ENCODE results near the gene ITFG2. TPM values are rescaled to one million over a fixed set of nuclear protein-coding genes. Genes with fewer than 3 reads are reported as not detected.

Gene ITFG2
- polyA plus RNA-seq, 1 donor (not counting 4 experiments of a cell fraction or from before 2014, with no cell fraction given): 13.0 TPM

- H3K9me1 ChIP-seq (ENCODE audit: control insufficient read depth, extremely low read depth, insufficient read depth, low read length): no peaks in the 10 kb centered on the region
- FAIRE-seq: no peak
- DNase-seq (ENCODE audit: low read depth, low spot score): no peak
- H2AFZ ChIP-seq (ENCODE audit: control insufficient read depth, low read length): no peak overlapping the region
- no peaks in the 10 kb centered on the region for H3K9me3 ChIP-seq (ENCODE audit: control insufficient read depth, low read depth, low read length)
- no peak for TF ChIP-seq CTCF (optimal IDR thresholded peaks at IDR 0.05 in 1 of 3, IDR thresholded peaks at IDR 0.05 in 1 of 3, conservative IDR thresholded peaks at IDR 0.05 in 1 of 3; ENCODE audit: extremely low read depth in 1 of 3, insufficient read depth in 2 of 3, low read length in 3 of 3)
- TF ChIP-seq EZH2 (IDR thresholded peaks at IDR 0.05; ENCODE audit: low read length): no peak
- dilution Hi-C loops (cut with MboI; ENCODE audit: extremely low pct_ligation_motif_present, low sequenced_read_pairs): no loop called here
- no peaks in the 10 kb centered on the region for H4K20me1 ChIP-seq (ENCODE audit: control insufficient read depth, extremely low read depth, insufficient read depth, low read length)
- no peaks in the 10 kb centered on the region for H3K79me2 ChIP-seq (ENCODE audit: control insufficient read depth, insufficient read depth, low read length)
- H3K9ac ChIP-seq (ENCODE audit: control insufficient read depth, extremely low read depth, insufficient read depth, low read length): no peak overlapping the region
- H3K27me3 ChIP-seq (ENCODE audit: control insufficient read depth, extremely low read depth, insufficient read depth, low read length): peaks cover 7% of the 10 kb centered on the region
- H3K27ac ChIP-seq (ENCODE audit: control insufficient read depth, insufficient read depth, low read length): no peak overlapping the region
- no peaks in the 10 kb centered on the region for H3K4me1 ChIP-seq (ENCODE audit: control insufficient read depth, extremely low read depth, insufficient read depth, low read length)
- no peak overlapping the region for H3K4me3 ChIP-seq (ENCODE audit: control insufficient read depth in 2 of 3, extremely low read depth in 1 of 3, insufficient read depth in 2 of 3, low read depth in 1 of 3, low read length in 3 of 3)
- no peaks in the 10 kb centered on the region for H3K36me3 ChIP-seq (ENCODE audit: control insufficient read depth in 2 of 2, extremely low read depth in 1 of 2, insufficient read depth in 2 of 2, low read length in 2 of 2)
- no peak overlapping the region for H3K4me2 ChIP-seq (ENCODE audit: control insufficient read depth, extremely low read depth, insufficient read depth, low read depth, low read length)
These were observed 27.5 kb upstream of the ITFG2 start for GRCh38 chr12:2785017-2785416.

- Histone ChIP-seq H3K36me3 (ENCODE audit: control insufficient read depth in 2 of 2, extremely low read depth in 1 of 2, insufficient read depth in 2 of 2, low read length in 2 of 2) (no peaks in the 10 kb centered on the region), H3K79me2 (ENCODE audit: control insufficient read depth, insufficient read depth, low read length) (peaks cover 7% of the 10 kb centered on the region), H4K20me1 (ENCODE audit: control insufficient read depth, extremely low read depth, insufficient read depth, low read length) (no peaks in the 10 kb centered on the region), H3K27ac (ENCODE audit: control insufficient read depth, insufficient read depth, low read length) (no peak overlapping the region), H3K9me1 (ENCODE audit: control insufficient read depth, extremely low read depth, insufficient read depth, low read length) (no peaks in the 10 kb centered on the region), H3K4me1 (ENCODE audit: control insufficient read depth, extremely low read depth, insufficient read depth, low read length) (peaks cover 2% of the 10 kb centered on the region), H3K9ac (ENCODE audit: control insufficient read depth, extremely low read depth, insufficient read depth, low read length) (no peak overlapping the region), H3K4me2 (ENCODE audit: control insufficient read depth, extremely low read depth, insufficient read depth, low read depth, low read length) (no peak overlapping the region), H3K27me3 (ENCODE audit: control insufficient read depth, extremely low read depth, insufficient read depth, low read length) (peaks cover 7% of the 10 kb centered on the region), H3K4me3 (ENCODE audit: control insufficient read depth in 2 of 3, extremely low read depth in 1 of 3, insufficient read depth in 2 of 3, low read depth in 1 of 3, low read length in 3 of 3) (no peak overlapping the region), H2AFZ (ENCODE audit: control insufficient read depth, low read length) (no peak overlapping the region), H3K9me3 (ENCODE audit: control insufficient read depth, low read depth, low read length) (no peaks in the 10 kb centered on the region)
- dilution Hi-C loops (cut with MboI; ENCODE audit: extremely low pct_ligation_motif_present, low sequenced_read_pairs): no loop called here
- TF ChIP-seq CTCF (optimal IDR thresholded peaks at IDR 0.05 in 1 of 3, IDR thresholded peaks at IDR 0.05 in 1 of 3, conservative IDR thresholded peaks at IDR 0.05 in 1 of 3; ENCODE audit: extremely low read depth in 1 of 3, insufficient read depth in 2 of 3, low read length in 3 of 3): no peak
- no peak for TF ChIP-seq EZH2 (IDR thresholded peaks at IDR 0.05; ENCODE audit: low read length)
- no peak for FAIRE-seq
- no peak for DNase-seq (ENCODE audit: low read depth, low spot score)
These were observed 21.4 kb upstream of the ITFG2 start for GRCh38 chr12:2791089-2791488.
